ENCODE results near the gene PSAP.

The PSAP gene

DNA sequence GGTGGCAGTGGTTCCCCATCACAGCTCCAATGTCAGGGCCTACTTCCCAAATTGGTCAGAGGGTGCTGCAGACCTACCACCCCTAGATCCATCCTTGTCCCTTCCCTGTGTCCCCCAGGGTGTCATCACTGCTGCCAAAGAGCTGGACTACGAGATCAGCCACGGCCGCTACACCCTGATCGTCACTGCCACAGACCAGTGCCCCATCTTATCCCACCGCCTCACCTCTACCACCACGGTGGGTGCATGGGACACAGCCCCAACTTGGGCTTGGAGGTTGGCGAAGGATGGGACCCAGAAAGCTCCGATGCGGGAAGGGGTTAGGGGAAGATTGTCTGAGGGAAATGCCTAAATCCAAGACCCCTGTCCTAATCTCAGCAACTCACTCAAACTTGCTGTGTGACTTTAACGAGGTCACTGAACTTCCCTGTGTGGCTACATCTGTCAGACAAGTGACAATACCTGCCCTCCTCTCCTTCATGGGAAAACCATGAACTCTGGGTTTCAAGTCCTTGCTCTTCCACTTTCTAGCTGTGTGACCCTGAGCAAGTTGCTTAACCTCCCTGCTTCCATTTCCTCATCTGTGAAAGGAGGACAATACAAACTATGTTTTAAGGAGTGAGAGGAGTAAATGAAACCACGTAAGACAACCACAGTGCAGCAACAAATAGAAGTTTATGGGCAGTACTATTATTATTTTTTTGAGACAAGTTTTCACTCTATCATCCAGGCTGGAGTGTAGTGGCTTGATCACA lies 72.8 kb downstream of the PSAP start:
- DNase-seq (ENCODE audit: low read depth) = no peak
- no peak overlapping the region for H3K4me3 ChIP-seq (ENCODE audit: control insufficient read depth, low read depth, low read length)
- TF ChIP-seq, protein P1, sequence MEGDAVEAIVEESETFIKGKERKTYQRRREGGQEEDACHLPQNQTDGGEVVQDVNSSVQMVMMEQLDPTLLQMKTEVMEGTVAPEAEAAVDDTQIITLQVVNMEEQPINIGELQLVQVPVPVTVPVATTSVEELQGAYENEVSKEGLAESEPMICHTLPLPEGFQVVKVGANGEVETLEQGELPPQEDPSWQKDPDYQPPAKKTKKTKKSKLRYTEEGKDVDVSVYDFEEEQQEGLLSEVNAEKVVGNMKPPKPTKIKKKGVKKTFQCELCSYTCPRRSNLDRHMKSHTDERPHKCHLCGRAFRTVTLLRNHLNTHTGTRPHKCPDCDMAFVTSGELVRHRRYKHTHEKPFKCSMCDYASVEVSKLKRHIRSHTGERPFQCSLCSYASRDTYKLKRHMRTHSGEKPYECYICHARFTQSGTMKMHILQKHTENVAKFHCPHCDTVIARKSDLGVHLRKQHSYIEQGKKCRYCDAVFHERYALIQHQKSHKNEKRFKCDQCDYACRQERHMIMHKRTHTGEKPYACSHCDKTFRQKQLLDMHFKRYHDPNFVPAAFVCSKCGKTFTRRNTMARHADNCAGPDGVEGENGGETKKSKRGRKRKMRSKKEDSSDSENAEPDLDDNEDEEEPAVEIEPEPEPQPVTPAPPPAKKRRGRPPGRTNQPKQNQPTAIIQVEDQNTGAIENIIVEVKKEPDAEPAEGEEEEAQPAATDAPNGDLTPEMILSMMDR (IDR thresholded peaks at IDR 0.05; ENCODE audit: control insufficient read depth, insufficient read depth, low read depth, low read length, missing control alignments) = no peak

GRCh38 chr10:71777213-71777985 lies 73.7 kb downstream of the PSAP start:
- DNase-seq (ENCODE audit: low read depth) = no peak
- TF ChIP-seq, protein P1 (IDR thresholded peaks at IDR 0.05; ENCODE audit: control insufficient read depth, insufficient read depth, low read depth, low read length, missing control alignments) = no peak
- no peak overlapping the region for H3K4me3 ChIP-seq (ENCODE audit: control insufficient read depth, low read depth, low read length)

DNA sequence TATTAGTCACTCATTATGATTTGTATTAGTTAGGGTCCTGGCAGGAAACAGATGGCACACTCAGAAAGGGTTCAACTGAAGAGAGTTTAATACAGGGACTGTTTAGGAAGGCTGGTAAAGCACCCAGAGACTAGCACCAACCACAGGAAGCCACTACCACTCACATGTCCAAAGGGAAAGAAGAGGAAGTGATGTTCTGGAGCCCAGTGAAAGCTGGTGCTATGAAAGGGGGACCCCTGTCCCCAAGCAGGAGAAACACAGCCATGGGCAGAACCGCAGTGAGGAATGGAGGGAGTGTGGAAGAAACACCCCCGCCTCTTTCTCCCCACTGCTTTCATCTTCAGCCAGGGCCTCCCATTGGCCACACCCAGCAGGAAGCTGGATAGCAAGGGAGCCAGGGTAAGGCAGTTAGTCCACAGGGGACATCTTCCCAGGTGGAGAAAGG lies 74.5 kb downstream of the PSAP start:
- no peak overlapping the region for H3K4me3 ChIP-seq (ENCODE audit: control insufficient read depth, low read depth, low read length)
- TF ChIP-seq, protein P1 (IDR thresholded peaks at IDR 0.05; ENCODE audit: control insufficient read depth, insufficient read depth, low read depth, low read length, missing control alignments) = no peak
- no peak for DNase-seq (ENCODE audit: low read depth)

- TF ChIP-seq, protein P1 (IDR thresholded peaks at IDR 0.05; ENCODE audit: control insufficient read depth, insufficient read depth, low read depth, low read length, missing control alignments) = no peak
- no peak overlapping the region for H3K4me3 ChIP-seq (ENCODE audit: control insufficient read depth, low read depth, low read length)
- no peak for DNase-seq (ENCODE audit: low read depth)
Observed at GRCh38 chr10:71774916-71775702, 75.9 kb downstream of the PSAP start.

GRCh38 chr10:71773221-71773971 lies 77.7 kb downstream of the PSAP start, which contains the start of gene VSIR:
Gene VSIR, minus strand, starts transcription at chr10:71773520. Its CDS starts 81 bp downstream, at chr10:71773439.
- peak; percentile 27 for DNase-seq (ENCODE audit: low read depth)
- TF ChIP-seq, protein P1 (IDR thresholded peaks at IDR 0.05; ENCODE audit: control insufficient read depth, insufficient read depth, low read depth, low read length, missing control alignments) = peak; percentile 67
- peak within 1 kb of the TSS; percentile 73 for H3K4me3 ChIP-seq (ENCODE audit: control insufficient read depth, low read depth, low read length)
